ENCODE measurements around the gene C3orf18. TPM values are rescaled to one million over a fixed set of nuclear protein-coding genes. Genes with fewer than 3 reads are reported as not detected.

The C3orf18 gene
- total RNA-seq, 2 experiments from 2014 or later: 37.9 to 41.3 TPM

GRCh38 chr3:50604110-50604621 lies 36.6 kb upstream of the C3orf18 start:
- no peak for ATAC-seq
- peaks cover 65% of the 10 kb centered on the region for H3K4me1 Mint-ChIP-seq (ENCODE audit: low read depth)
- intact Hi-C loops (cut with micrococcal nuclease): no loop called here
- TF ChIP-seq, protein P1, sequence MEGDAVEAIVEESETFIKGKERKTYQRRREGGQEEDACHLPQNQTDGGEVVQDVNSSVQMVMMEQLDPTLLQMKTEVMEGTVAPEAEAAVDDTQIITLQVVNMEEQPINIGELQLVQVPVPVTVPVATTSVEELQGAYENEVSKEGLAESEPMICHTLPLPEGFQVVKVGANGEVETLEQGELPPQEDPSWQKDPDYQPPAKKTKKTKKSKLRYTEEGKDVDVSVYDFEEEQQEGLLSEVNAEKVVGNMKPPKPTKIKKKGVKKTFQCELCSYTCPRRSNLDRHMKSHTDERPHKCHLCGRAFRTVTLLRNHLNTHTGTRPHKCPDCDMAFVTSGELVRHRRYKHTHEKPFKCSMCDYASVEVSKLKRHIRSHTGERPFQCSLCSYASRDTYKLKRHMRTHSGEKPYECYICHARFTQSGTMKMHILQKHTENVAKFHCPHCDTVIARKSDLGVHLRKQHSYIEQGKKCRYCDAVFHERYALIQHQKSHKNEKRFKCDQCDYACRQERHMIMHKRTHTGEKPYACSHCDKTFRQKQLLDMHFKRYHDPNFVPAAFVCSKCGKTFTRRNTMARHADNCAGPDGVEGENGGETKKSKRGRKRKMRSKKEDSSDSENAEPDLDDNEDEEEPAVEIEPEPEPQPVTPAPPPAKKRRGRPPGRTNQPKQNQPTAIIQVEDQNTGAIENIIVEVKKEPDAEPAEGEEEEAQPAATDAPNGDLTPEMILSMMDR (IDR thresholded peaks at IDR 0.05): no peak
- peaks cover 82% of the 10 kb centered on the region for H3K36me3 Mint-ChIP-seq (ENCODE audit: low read depth)
- POLR2A ChIA-PET: interaction anchor here (0.8 to 25.8 kb wide), 5 partner anchors 4 to 266 kb away, joined by 3 to 2276 read pairs (median 1836); partner anchors contain the start of genes C3orf18, CISH, HEMK1 and MAPKAPK3
- CTCF ChIA-PET: interaction anchor here (2.6 to 25.1 kb wide), 4 partner anchors 7 to 31 kb away, joined by 9 to 769 read pairs (median 148); partner anchors contain the start of genes C3orf18, CISH and HEMK1
- peak overlapping the region; percentile 94 for H3K4me3 Mint-ChIP-seq
- DNase-seq: peak; percentile 27
- no peaks in the 10 kb centered on the region for H3K27me3 Mint-ChIP-seq
- no peaks in the 10 kb centered on the region for H3K9me3 Mint-ChIP-seq
- peak overlapping the region; percentile 100 for H3K27ac Mint-ChIP-seq

GRCh38 chr3:50603261-50604109 lies 35.9 kb upstream of the C3orf18 start:
- Mint-ChIP-seq H3K4me1 (ENCODE audit: low read depth) (peaks cover 71% of the 10 kb centered on the region), H3K27ac (peak overlapping the region; percentile 100), H3K36me3 (ENCODE audit: low read depth) (peaks cover 81% of the 10 kb centered on the region), H3K9me3 (no peaks in the 10 kb centered on the region), H3K4me3 (peak overlapping the region; percentile 94), H3K27me3 (no peaks in the 10 kb centered on the region)
- ChIA-PET POLR2A (interaction anchor here (25.5 to 25.8 kb wide), 3 partner anchors 5 to 28 kb away, joined by 1836 to 2276 read pairs (median 1836); partner anchors contain the start of genes C3orf18, CISH, HEMK1 and MAPKAPK3), CTCF (interaction anchor here (2.6 to 25.1 kb wide), 4 partner anchors 8 to 31 kb away, joined by 9 to 769 read pairs (median 148); partner anchors contain the start of genes C3orf18, CISH and HEMK1)
- intact Hi-C loops (cut with micrococcal nuclease): no loop called here
- DNase-seq: peak; percentile 43
- TF ChIP-seq, protein P1 (IDR thresholded peaks at IDR 0.05): no peak
- no peak for ATAC-seq

GRCh38 chr3:50602595-50603191 lies 35.1 kb upstream of the C3orf18 start:
- intact Hi-C loops (cut with micrococcal nuclease): no loop called here
- POLR2A ChIA-PET: interaction anchor here (0.6 to 25.8 kb wide), 9 partner anchors 5 to 1653 kb away, joined by 3 to 2276 read pairs (median 4); partner anchors contain the start of genes C3orf18, CISH, HEMK1 and MAPKAPK3
- Mint-ChIP-seq H3K9me3 (no peaks in the 10 kb centered on the region), H3K27ac (peak overlapping the region; percentile 100), H3K36me3 (ENCODE audit: low read depth) (peaks cover 79% of the 10 kb centered on the region), H3K4me3 (peak overlapping the region; percentile 94), H3K4me1 (ENCODE audit: low read depth) (peaks cover 78% of the 10 kb centered on the region), H3K27me3 (no peaks in the 10 kb centered on the region)
- TF ChIP-seq, protein P1 (IDR thresholded peaks at IDR 0.05): no peak
- DNase-seq (no peak), ATAC-seq (no peak)
- CTCF ChIA-PET: interaction anchor here (1.4 to 25.1 kb wide), 5 partner anchors 9 to 71 kb away, joined by 3 to 769 read pairs (median 78); partner anchors contain the start of genes C3orf18, CISH, HEMK1 and MAPKAPK3

GRCh38 chr3:50600841-50601591 lies 33.5 kb upstream of the C3orf18 start:
- Mint-ChIP-seq H3K27ac (peak overlapping the region; percentile 100), H3K36me3 (ENCODE audit: low read depth) (peaks cover 65% of the 10 kb centered on the region), H3K27me3 (no peaks in the 10 kb centered on the region), H3K9me3 (no peaks in the 10 kb centered on the region), H3K4me1 (ENCODE audit: low read depth) (peaks cover 78% of the 10 kb centered on the region), H3K4me3 (peak overlapping the region; percentile 94)
- POLR2A ChIA-PET: interaction anchor here (0.6 to 25.8 kb wide), 8 partner anchors 3 to 775 kb away, joined by 3 to 2276 read pairs (median 7); partner anchors contain the start of genes C3orf18, CISH, HEMK1 and MAPKAPK3
- CTCF ChIA-PET: interaction anchor here (0.6 to 25.1 kb wide), 6 partner anchors 10 to 72 kb away, joined by 3 to 769 read pairs (median 62); partner anchors contain the start of genes C3orf18, CISH, HEMK1 and MAPKAPK3
- TF ChIP-seq, protein P1 (IDR thresholded peaks at IDR 0.05): no peak
- peak; percentile 59 for ATAC-seq
- intact Hi-C loops (cut with micrococcal nuclease): loop anchor here (1.0 kb wide), 2 partner anchors 11 to 29 kb away; no protein-coding TSS in a partner anchor
- peak; percentile 98 for DNase-seq

Measured in activated CD8-positive, alpha-beta T cell treated with anti-CD3 and anti-CD28 coated beads for 36 hours (primary cell).